ENCODE results near the gene CTNNA1. TPM values are rescaled to one million over a fixed set of nuclear protein-coding genes. Genes with fewer than 3 reads are reported as not detected.
A peak's percentile ranks its signal among the peaks of the same experiment; 100 is the strongest.

CTNNA1 gene
- total RNA-seq, 1 donor from 2014 or later = 310 TPM

GRCh38 chr5:138964647-138965201, 211.5 kb downstream of the CTNNA1 start:
- no peak overlapping the region for H3K27ac ChIP-seq

GRCh38 chr5:138965626-138966025, 212.4 kb downstream of the CTNNA1 start:
- no peaks in the 10 kb centered on the region for H3K4me1 ChIP-seq
- TF ChIP-seq CTCF (IDR thresholded peaks at IDR 0.05) = no peak
- H3K27ac ChIP-seq = no peak overlapping the region
- H3K4me3 ChIP-seq = no peak overlapping the region
- no peaks in the 10 kb centered on the region for H3K9me3 ChIP-seq
- H3K36me3 ChIP-seq = no peaks in the 10 kb centered on the region
- H3K27me3 ChIP-seq = no peaks in the 10 kb centered on the region
- peak in 1 of 2 donors; percentile 12 for DNase-seq (ENCODE audit: low spot score in 2 of 2)
- intact Hi-C loops (cut with DNase I) = no loop called here

More at GRCh38 chr5:138964647-138965201, 211.5 kb downstream of the CTNNA1 start:
- no peak overlapping the region for H3K4me3 ChIP-seq
- DNase-seq (ENCODE audit: low spot score in 2 of 2) = peak in 1 of 2 donors; percentile 55
- H3K36me3 ChIP-seq = no peaks in the 10 kb centered on the region
- H3K4me1 ChIP-seq = no peaks in the 10 kb centered on the region
- H3K9me3 ChIP-seq = no peaks in the 10 kb centered on the region
- no peak for TF ChIP-seq CTCF (IDR thresholded peaks at IDR 0.05)
- intact Hi-C loops (cut with DNase I) = no loop called here
- no peaks in the 10 kb centered on the region for H3K27me3 ChIP-seq

GRCh38 chr5:138966236-138966985, 213.2 kb downstream of the CTNNA1 start:
- no peak for DNase-seq (ENCODE audit: low spot score in 2 of 2)
- no peak for TF ChIP-seq CTCF (IDR thresholded peaks at IDR 0.05)
- intact Hi-C loops (cut with DNase I) = no loop called here
- no peak overlapping the region for H3K4me3 ChIP-seq
- H3K9me3 ChIP-seq = no peaks in the 10 kb centered on the region
- H3K36me3 ChIP-seq = no peaks in the 10 kb centered on the region
- H3K4me1 ChIP-seq = peaks cover 0 to 6% of the 10 kb centered on the region in 2 donors
- H3K27me3 ChIP-seq = no peaks in the 10 kb centered on the region
- H3K27ac ChIP-seq = no peak overlapping the region

- Histone ChIP-seq H3K4me1 (peaks cover 3 to 21% of the 10 kb centered on the region in 2 donors), H3K4me3 (no peak overlapping the region), H3K9me3 (no peaks in the 10 kb centered on the region), H3K36me3 (no peaks in the 10 kb centered on the region), H3K27ac (no peak overlapping the region), H3K27me3 (no peaks in the 10 kb centered on the region)
- intact Hi-C loops (cut with DNase I) = no loop called here
- no peak for DNase-seq (ENCODE audit: low spot score in 2 of 2)
- no peak for TF ChIP-seq CTCF (IDR thresholded peaks at IDR 0.05)
These were observed 214.7 kb downstream of the CTNNA1 start for GRCh38 chr5:138967791-138968448.

- Histone ChIP-seq H3K4me1 (peaks cover 3 to 28% of the 10 kb centered on the region in 2 donors), H3K9me3 (no peaks in the 10 kb centered on the region), H3K36me3 (no peaks in the 10 kb centered on the region), H3K4me3 (no peak overlapping the region), H3K27ac (no peak overlapping the region), H3K27me3 (no peaks in the 10 kb centered on the region)
- DNase-seq (ENCODE audit: low spot score in 2 of 2) = no peak
- intact Hi-C loops (cut with DNase I) = no loop called here
- no peak for TF ChIP-seq CTCF (IDR thresholded peaks at IDR 0.05)
These were observed 215.4 kb downstream of the CTNNA1 start for GRCh38 chr5:138968601-138969000.

Data from ascending aorta (tissue), 2 donors.